HG02981 (cell line): Measurements from ENCODE around the gene EDC4.
"Not testable (repeated sequence)": the region's sequence is repeated elsewhere in the genome, so short reads cannot be mapped to it uniquely, and the experiment has no call there.

ENCODE experiments used
- ATAC-seq: cut with Tn5 transposase; IDR thresholded peaks from one replicate; pipeline ENCODE4 v1.9.1; 2021; ENCODE audit warnings: mild to moderate bottlenecking, moderate library complexity; ENCODE audit not compliant: unreplicated experiment

EDC4 gene

GRCh38 chr16:67846320-67847063 is 26.4 kb upstream of the EDC4 start, which contains the start of gene NUTF2:
Gene NUTF2 (plus strand): TSS chr16:67846933. CDS start chr16:67865131, 18,198 bp downstream.
- peak; percentile 55 for ATAC-seq

GRCh38 chr16:67847064-67847861 is 25.6 kb upstream of the EDC4 start, which contains the start of gene CENPT:
Gene CENPT (minus strand): TSS chr16:67847693. CDS start chr16:67833859, 13,834 bp downstream.
- peak; percentile 32 for ATAC-seq

GRCh38 chr16:67848118-67848517 is 24.7 kb upstream of the EDC4 start:
- no peak for ATAC-seq

GRCh38 chr16:67853670-67854069 is 19.2 kb upstream of the EDC4 start:
- ATAC-seq: no peak

GRCh38 chr16:67855789-67856188 is 17.1 kb upstream of the EDC4 start:
- no peak for ATAC-seq

GRCh38 chr16:67856927-67857546 is 15.8 kb upstream of the EDC4 start:
- ATAC-seq: no peak

GRCh38 chr16:67857547-67858233 is 15.2 kb upstream of the EDC4 start:
- ATAC-seq: no peak

GRCh38 chr16:67858500-67858899 is 14.4 kb upstream of the EDC4 start:
- ATAC-seq: no peak

GRCh38 chr16:67860589-67861398 is 12.1 kb upstream of the EDC4 start:
- ATAC-seq: no peak

GRCh38 chr16:67861877-67862276 is 11.0 kb upstream of the EDC4 start:
- no peak for ATAC-seq

GRCh38 chr16:67862623-67863583 is 9.9 kb upstream of the EDC4 start:
- no peak for ATAC-seq

GRCh38 chr16:67864044-67864443 is 8.8 kb upstream of the EDC4 start:
- not testable (repeated sequence) for ATAC-seq

- ATAC-seq: no peak
Observed at GRCh38 chr16:67864594-67864993, 8.3 kb upstream of the EDC4 start.

GRCh38 chr16:67865318-67865717 is 7.5 kb upstream of the EDC4 start:
- no peak for ATAC-seq

- ATAC-seq: no peak
Observed at GRCh38 chr16:67868290-67868689, 4.6 kb upstream of the EDC4 start.

GRCh38 chr16:67869653-67870052 is 3.2 kb upstream of the EDC4 start:
- no peak for ATAC-seq

GRCh38 chr16:67871256-67871655 is 1.6 kb upstream of the EDC4 start:
- ATAC-seq: no peak

GRCh38 chr16:67872131-67872630 is 671 bp upstream of the EDC4 start:
- no peak for ATAC-seq
